HL-60 (cell line): ENCODE data around the gene SLC37A3.

Experiments used
- POLR2AphosphoS5 ChIP-seq: IDR thresholded peaks from 2 replicates; pipeline ENCODE4 v1.6.1; 2012; ENCODE audit warnings: low read depth
- TF ChIP-seq, protein P1 (sequence below): IDR thresholded peaks from one replicate; pipeline ENCODE4 v1.5.1; 2011; ENCODE audit warnings: low read length, control low read depth, inconsistent platforms; ENCODE audit not compliant: insufficient read depth
- TF ChIP-seq, protein P2 (sequence below): IDR thresholded peaks from 2 replicates; pipeline ENCODE4 v1.6.1; 2012; ENCODE audit warnings: low read depth; ENCODE audit not compliant: insufficient replicate concordance

DNA sequence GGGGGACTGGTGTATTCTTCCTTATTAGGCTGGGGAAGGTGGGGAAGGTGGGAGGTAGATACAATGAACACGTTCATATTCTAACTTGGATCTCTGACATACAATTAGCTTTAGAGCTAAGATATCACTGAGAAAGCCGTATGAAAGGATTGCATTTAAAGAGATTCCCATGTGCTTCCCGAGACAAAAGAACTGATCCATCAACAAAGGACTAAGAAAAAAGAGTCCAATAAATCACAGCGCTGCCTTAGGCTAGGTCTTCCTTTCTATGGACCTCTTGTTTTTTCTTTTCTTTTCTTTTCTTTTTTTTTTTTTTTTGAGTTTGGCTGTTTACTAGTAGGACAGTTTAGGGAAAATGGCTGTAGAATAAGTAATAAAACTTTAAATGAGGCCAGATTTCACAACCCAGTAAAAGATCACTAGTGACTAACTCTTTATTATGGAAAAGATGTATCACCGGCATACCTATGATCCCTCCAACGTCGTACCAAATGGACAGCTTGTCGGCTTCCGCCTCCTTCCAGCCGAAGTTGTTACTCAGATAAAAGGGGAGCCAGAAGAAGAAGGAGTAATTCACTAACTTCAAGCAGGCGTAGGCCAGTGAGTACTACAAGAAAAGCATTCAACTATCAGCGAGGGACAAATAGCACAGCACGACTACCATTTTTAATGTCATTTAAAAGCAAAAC is 50.0 kb downstream of the SLC37A3 start:
- TF ChIP-seq, protein P1, sequence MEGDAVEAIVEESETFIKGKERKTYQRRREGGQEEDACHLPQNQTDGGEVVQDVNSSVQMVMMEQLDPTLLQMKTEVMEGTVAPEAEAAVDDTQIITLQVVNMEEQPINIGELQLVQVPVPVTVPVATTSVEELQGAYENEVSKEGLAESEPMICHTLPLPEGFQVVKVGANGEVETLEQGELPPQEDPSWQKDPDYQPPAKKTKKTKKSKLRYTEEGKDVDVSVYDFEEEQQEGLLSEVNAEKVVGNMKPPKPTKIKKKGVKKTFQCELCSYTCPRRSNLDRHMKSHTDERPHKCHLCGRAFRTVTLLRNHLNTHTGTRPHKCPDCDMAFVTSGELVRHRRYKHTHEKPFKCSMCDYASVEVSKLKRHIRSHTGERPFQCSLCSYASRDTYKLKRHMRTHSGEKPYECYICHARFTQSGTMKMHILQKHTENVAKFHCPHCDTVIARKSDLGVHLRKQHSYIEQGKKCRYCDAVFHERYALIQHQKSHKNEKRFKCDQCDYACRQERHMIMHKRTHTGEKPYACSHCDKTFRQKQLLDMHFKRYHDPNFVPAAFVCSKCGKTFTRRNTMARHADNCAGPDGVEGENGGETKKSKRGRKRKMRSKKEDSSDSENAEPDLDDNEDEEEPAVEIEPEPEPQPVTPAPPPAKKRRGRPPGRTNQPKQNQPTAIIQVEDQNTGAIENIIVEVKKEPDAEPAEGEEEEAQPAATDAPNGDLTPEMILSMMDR: no peak
- TF ChIP-seq, protein P2, sequence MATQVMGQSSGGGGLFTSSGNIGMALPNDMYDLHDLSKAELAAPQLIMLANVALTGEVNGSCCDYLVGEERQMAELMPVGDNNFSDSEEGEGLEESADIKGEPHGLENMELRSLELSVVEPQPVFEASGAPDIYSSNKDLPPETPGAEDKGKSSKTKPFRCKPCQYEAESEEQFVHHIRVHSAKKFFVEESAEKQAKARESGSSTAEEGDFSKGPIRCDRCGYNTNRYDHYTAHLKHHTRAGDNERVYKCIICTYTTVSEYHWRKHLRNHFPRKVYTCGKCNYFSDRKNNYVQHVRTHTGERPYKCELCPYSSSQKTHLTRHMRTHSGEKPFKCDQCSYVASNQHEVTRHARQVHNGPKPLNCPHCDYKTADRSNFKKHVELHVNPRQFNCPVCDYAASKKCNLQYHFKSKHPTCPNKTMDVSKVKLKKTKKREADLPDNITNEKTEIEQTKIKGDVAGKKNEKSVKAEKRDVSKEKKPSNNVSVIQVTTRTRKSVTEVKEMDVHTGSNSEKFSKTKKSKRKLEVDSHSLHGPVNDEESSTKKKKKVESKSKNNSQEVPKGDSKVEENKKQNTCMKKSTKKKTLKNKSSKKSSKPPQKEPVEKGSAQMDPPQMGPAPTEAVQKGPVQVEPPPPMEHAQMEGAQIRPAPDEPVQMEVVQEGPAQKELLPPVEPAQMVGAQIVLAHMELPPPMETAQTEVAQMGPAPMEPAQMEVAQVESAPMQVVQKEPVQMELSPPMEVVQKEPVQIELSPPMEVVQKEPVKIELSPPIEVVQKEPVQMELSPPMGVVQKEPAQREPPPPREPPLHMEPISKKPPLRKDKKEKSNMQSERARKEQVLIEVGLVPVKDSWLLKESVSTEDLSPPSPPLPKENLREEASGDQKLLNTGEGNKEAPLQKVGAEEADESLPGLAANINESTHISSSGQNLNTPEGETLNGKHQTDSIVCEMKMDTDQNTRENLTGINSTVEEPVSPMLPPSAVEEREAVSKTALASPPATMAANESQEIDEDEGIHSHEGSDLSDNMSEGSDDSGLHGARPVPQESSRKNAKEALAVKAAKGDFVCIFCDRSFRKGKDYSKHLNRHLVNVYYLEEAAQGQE: no peak
- no peak for TF ChIP-seq POLR2AphosphoS5
